AG10803 (cell line): Measurements from ENCODE around the gene CCER1.

Experiments
- DNase-seq: peaks from one replicate; pipeline ENCODE4 v3.0.0; 2010; ENCODE audit warnings: low read depth
- H3K4me3 ChIP-seq: 2 replicates; pipeline ENCODE4 v1.5.1; 2011; ENCODE audit warnings: mild to moderate bottlenecking, low read length, control low read depth
- CTCF ChIP-seq: conservative IDR thresholded peaks from 2 replicates; pipeline ENCODE4 v1.5.1; 2011; ENCODE audit warnings: mild to moderate bottlenecking, low read length, control low read depth, inconsistent platforms

Gene CCER1

GRCh38 chr12:90954921-90955320 lies at the start of gene CCER1:
CCER1 (minus strand) TSS chr12:90955176; CDS start chr12:90954742, 434 bp downstream.
- no peak within 1 kb of the TSS for H3K4me3 ChIP-seq
- TF ChIP-seq CTCF, result no peak
- DNase-seq, result no peak

- DNase-seq, result no peak
- H3K4me3 ChIP-seq, result no peak overlapping the region
- TF ChIP-seq CTCF, result no peak
These were observed 48.8 kb upstream of the CCER1 start for GRCh38 chr12:91003737-91004136.

GRCh38 chr12:91001306-91001705 lies 46.3 kb upstream of the CCER1 start:
- no peak overlapping the region for H3K4me3 ChIP-seq
- DNase-seq, result no peak
- no peak for TF ChIP-seq CTCF

GRCh38 chr12:90999966-91000365 lies 45.0 kb upstream of the CCER1 start:
- no peak for TF ChIP-seq CTCF
- H3K4me3 ChIP-seq, result no peak overlapping the region
- no peak for DNase-seq

GRCh38 chr12:90999527-90999926 lies 44.6 kb upstream of the CCER1 start:
- DNase-seq, result no peak
- TF ChIP-seq CTCF, result no peak
- H3K4me3 ChIP-seq, result no peak overlapping the region

GRCh38 chr12:90995010-90995409 lies 40.0 kb upstream of the CCER1 start:
- no peak for DNase-seq
- H3K4me3 ChIP-seq, result no peak overlapping the region
- no peak for TF ChIP-seq CTCF

GRCh38 chr12:90991952-90992465 lies 37.0 kb upstream of the CCER1 start:
- no peak for DNase-seq
- no peak overlapping the region for H3K4me3 ChIP-seq
- no peak for TF ChIP-seq CTCF
